Epithelial cell of umbilical artery (primary cell): ENCODE data around the gene CCL17. TPM values are rescaled to one million over a fixed set of nuclear protein-coding genes. Genes with fewer than 3 reads are reported as not detected.

ENCODE experiments used
- total RNA-seq: library from RNA; depleted of rRNA; stranded (reverse); fragments of >200 nt; gene quantifications from 2 replicates; pipeline ENCODE4 v1.2.3, GENCODE V29; 2014

The CCL17 gene
- not detected in 2 replicates for total RNA-seq

DNA sequence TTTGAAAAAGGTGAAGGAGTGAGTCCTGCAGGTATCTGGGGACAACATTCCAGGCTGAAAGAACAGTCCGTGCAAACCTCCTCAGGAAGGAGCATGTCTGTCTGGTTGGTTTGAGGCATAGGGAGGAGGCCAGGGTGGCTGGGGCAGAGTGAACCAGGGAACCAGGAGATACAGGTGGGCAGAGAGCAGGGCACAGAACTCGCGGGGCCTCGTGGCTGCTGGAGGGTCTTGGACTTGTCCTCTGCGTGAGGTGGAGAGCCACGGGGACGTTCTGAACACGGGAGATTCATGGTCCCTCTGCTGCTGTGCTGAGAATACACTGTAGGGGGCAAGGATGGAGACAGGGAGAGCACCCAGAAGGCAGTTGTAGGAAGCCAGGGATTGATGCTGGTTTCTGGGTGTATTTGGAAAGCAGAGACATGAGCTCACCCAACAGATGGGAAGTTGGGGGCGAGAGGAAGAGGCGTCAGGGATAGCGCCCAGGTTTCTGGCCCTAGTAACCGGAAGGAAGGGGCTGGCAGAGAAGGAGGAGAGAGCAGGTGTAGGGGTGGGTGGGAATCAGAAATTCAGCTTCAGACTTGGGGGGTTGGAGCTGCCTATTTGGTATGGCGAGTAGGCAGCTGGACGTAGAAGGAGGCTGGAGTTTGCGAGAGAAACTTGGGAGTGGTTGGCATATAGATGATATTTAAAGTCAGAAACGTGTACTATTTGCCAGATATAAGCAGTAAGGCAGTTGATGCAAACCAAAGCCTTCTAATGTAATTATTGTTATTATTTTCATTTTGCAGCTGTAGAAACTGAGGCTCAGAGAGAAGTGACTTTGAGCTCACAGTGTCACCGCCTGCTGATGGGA lies at the start of gene CCL17:
Gene CCL17, plus strand, starts transcription at position 803 of the 853 bp plus-strand sequence. CDS start 9,166 bp downstream, outside the sequence.

DNA sequence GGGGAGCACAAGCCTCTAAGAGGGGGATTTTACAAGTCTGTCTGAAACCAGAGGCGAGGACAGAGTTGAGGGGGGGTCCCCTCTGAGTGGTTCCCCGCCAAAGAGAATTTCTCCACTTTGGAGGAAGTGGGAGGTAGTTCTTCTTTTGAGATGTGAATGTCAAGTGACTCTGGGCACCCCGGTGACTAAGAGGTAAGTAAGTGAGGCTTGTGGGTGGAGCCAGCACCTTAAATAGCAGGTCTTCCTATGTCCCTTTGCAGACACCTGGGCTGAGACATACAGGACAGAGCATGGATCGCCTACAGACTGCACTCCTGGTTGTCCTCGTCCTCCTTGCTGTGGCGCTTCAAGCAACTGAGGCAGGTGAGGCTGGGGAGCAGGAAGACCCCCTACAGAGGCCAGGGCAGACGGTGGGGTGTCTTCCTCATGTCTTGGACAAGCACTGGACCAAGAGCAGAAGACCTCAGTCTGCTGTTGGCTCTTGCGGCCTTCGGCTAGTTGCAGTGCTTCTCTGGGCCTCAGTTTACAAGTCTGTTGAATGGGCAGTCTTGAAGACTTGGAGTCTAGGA lies 46.0 kb upstream of the CCL17 start, which contains the start of gene CCL22:
Gene CCL22, plus strand, starts transcription at position 257 of the 569 bp plus-strand sequence. Its CDS starts 34 bp downstream, at position 291.

DNA sequence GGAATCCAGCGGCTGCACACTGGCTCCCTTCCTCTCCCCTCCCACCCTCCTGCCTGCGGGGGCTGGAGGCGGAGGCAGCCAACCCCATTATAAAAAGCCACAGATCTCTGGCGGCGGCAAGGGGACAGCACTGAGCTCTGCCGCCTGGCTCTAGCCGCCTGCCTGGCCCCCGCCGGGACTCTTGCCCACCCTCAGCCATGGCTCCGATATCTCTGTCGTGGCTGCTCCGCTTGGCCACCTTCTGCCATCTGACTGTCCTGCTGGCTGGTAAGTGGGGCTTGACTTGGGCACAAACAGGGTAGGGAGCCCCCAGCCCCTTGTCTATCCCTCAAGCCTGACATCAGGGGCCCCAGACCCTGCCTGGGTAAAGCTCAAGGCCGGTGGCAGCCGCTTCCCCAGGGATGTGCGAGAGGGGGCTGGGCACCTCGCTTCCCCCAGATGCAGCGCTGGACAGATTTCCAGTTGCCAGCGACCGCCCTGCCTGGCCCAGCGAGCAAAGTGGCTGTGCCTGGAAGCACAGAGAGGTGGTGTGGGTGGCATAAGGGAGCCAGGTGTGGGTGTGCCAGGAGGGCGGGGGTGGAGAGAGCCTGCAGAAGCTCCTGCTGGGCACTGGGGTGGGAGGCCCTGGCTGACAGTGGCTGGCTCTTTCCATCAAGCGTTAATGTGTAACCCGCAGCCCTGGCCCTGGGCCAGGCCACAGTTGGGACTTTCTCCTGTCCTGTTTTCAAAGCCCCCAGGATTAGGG lies 32.0 kb upstream of the CCL17 start, which contains the start of gene CX3CL1:
Gene CX3CL1, plus strand, starts transcription at position 119 of the 745 bp plus-strand sequence. Its CDS starts 79 bp downstream, at position 198.

DNA sequence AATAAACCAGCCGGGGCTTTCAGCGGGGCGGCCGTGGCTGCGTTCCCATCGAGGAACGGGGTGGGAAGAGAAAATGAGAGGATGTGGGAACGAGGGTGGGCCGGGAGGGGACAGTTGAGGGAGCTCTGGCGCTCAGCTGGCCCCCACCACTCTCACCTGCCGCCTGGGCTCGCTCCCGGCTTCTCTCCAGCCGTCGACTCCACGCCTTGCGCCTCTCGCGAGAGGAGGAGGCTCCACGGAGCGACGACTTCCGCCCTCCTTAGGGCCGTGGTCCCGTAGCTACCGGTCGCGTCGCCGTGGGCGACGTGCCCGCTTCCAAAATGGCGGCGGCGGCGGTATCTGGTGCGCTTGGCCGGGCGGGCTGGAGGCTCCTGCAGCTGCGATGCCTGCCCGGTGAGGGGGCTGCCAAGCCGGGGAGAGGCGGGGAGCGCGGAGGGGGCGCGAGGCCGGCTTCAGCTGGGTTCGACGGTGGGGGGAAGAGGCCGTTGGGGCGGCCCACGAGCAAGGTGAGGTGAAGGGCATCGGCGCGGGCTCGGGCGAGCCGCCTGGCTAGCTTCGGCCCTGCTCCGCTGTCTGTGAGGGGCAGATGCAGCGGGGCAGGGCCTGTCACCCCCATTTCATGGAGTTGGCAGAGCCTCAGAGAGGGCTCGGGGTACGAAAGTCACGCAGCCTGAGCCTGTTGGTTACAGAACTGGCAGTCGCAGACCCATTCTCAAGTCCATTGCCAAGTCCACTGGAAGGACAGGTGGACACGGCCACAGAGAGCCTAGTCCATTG lies 42.8 kb downstream of the CCL17 start, which contains the start of the genes CIAPIN1 and COQ9:
Gene CIAPIN1, minus strand, starts transcription at position 200 of the 777 bp plus-strand sequence. CDS start 6,457 bp downstream, outside the sequence.
Gene COQ9, plus strand, starts transcription at position 294 of the 777 bp plus-strand sequence. Its CDS starts 27 bp downstream, at position 321.

DNA sequence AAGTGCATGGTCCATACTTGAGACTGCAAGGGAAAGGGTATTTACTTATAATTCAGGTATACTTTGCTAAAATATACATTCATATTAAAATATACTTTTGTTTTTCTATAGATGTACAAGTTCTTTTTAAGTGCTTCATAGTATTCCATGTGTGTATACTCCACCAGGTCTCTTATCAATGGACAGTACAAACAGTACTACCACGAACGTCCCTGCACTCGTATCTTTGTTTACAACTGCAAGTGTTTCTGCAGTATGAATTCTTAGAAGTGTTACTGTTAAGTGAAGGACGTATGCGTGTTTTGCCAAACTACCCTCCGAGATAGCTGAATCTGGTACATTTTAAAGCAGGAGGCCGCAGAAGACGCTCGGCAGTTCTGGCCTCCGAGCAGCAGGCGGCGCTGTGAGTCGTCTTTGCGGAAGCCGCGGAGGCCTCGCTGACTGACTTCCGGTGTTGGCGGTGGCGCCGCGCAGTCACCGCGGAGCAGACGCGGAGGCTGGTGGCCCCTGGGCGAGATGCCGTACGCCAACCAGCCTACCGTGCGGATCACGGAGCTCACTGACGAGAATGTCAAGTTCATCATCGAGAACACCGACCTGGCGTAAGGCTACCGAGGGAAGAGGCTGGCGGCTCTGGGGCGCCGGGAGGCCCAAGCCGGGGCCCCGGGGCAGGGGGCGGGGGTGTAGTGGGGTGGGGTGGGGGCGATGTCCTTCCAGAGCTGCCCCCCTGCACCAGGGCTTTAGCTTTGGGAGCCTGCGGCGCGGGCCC lies 57.8 kb downstream of the CCL17 start, which contains the start of gene POLR2C:
Gene POLR2C, plus strand, starts transcription at position 471 of the 769 bp plus-strand sequence. Its CDS starts 46 bp downstream, at position 517.

Other genes with a start within 250 kb of the CCL17 start
- gene PSME3IP1, start 218.7 kb upstream of the CCL17 start, total RNA-seq: 84.8 and 96.1 TPM in 2 replicates
- 66.7 and 66.9 TPM in 2 replicates for gene RSPRY1, start 218.4 kb upstream of the CCL17 start, total RNA-seq
- 78.0 and 120 TPM in 2 replicates for gene ARL2BP, start 159.5 kb upstream of the CCL17 start, total RNA-seq
- gene PLLP, start 120.1 kb upstream of the CCL17 start, total RNA-seq: 1.9 and 7.1 TPM in 2 replicates
- not detected in 2 replicates for gene CCL22, start 46.0 kb upstream of the CCL17 start, total RNA-seq
- 2.3 and 3.2 TPM in 2 replicates for gene CX3CL1, start 32.3 kb upstream of the CCL17 start, total RNA-seq
- gene CIAPIN1, start 42.6 kb downstream of the CCL17 start, total RNA-seq: 88.1 and 104 TPM in 2 replicates
- 48.1 and 54.3 TPM in 2 replicates for gene COQ9, start 42.7 kb downstream of the CCL17 start, total RNA-seq
- gene POLR2C, start 57.9 kb downstream of the CCL17 start, total RNA-seq: 147 and 166 TPM in 2 replicates
- gene DOK4, start 81.7 kb downstream of the CCL17 start, total RNA-seq: 17.2 and 22.7 TPM in 2 replicates
- gene CCDC102A, start 131.8 kb downstream of the CCL17 start, total RNA-seq: 8.8 and 15.0 TPM in 2 replicates
- gene ADGRG5, start 137.9 kb downstream of the CCL17 start, total RNA-seq: not detected in 2 replicates
- 10.6 and 12.3 TPM in 2 replicates for gene ADGRG1, start 223.9 kb downstream of the CCL17 start, total RNA-seq